DOHH2 (cell line): ENCODE measurements around the gene RNF112.

ENCODE experiments used
- H3F3A ChIP-seq: fragments of 200-600 bp; sonication (generic), shearing (Covaris generic); 2 replicates; pipeline ENCODE4 v1.6.0; 2016; ENCODE audit warnings: antibody characterized with exemption, mild to moderate bottlenecking; ENCODE audit not compliant: control insufficient read depth, insufficient read depth
- H3K27ac ChIP-seq: fragments of 200-600 bp; sonication (generic); 2 replicates; pipeline ENCODE4 v1.5.1; 2014; ENCODE audit warnings: low read depth, mild to moderate bottlenecking, low read length, moderate library complexity
- H3K27me3 ChIP-seq: fragments of 200-600 bp; sonication (generic); 2 replicates; pipeline ENCODE4 v1.6.1; 2014; ENCODE audit warnings: mild to moderate bottlenecking, low read length, mixed read lengths; ENCODE audit not compliant: control insufficient read depth
- H3K36me3 ChIP-seq: fragments of 200-600 bp; sonication (generic); 2 replicates; pipeline ENCODE4 v1.6.1; 2014; ENCODE audit warnings: mild to moderate bottlenecking, low read length, moderate library complexity, mixed read lengths; ENCODE audit not compliant: control insufficient read depth
- H3K4me1 ChIP-seq: fragments of 200-600 bp; sonication (generic); 2 replicates; pipeline ENCODE4 v1.6.1; 2014; ENCODE audit warnings: mild to moderate bottlenecking, low read length, mixed read lengths; ENCODE audit not compliant: control insufficient read depth
- H3K4me2 ChIP-seq: fragments of 200-600 bp; sonication (generic); 2 replicates; pipeline ENCODE4 v1.6.0; 2014; ENCODE audit warnings: mild to moderate bottlenecking, low read length, moderate library complexity
- H3K4me3 ChIP-seq: fragments of 200-600 bp; sonication (generic); 2 replicates; pipeline ENCODE4 v1.5.1; 2014; ENCODE audit warnings: mild to moderate bottlenecking, low read length, mixed read lengths
- H3K79me2 ChIP-seq: fragments of 200-600 bp; sonication (generic); 2 replicates; pipeline ENCODE4 v1.6.1; 2014; ENCODE audit warnings: mild to moderate bottlenecking, low read length, mixed read lengths; ENCODE audit not compliant: control insufficient read depth
- H3K9me2 ChIP-seq: fragments of 200-600 bp; sonication (generic); replicated peaks from 2 replicates; pipeline ENCODE4 v1.6.1; 2014; ENCODE audit warnings: mild to moderate bottlenecking, low read length, mixed read lengths; ENCODE audit not compliant: control insufficient read depth
- H3K9me3 ChIP-seq: fragments of 200-600 bp; sonication (generic); 2 replicates; pipeline ENCODE4 v1.6.1; 2014; ENCODE audit warnings: antibody characterized with exemption, low read length, mixed read lengths; ENCODE audit not compliant: control insufficient read depth, insufficient read depth
- H4K20me1 ChIP-seq: fragments of 200-600 bp; sonication (generic); 2 replicates; pipeline ENCODE4 v1.6.0; 2014; ENCODE audit warnings: low read depth, mild to moderate bottlenecking, antibody characterized with exemption, low read length, moderate library complexity; ENCODE audit not compliant: control insufficient read depth, insufficient read depth
- CTCF ChIP-seq: fragments of 200-600 bp; sonication (generic); IDR thresholded peaks from one replicate; pipeline ENCODE4 v1.5.1; 2014; ENCODE audit warnings: antibody characterized with exemption, mild to moderate bottlenecking, low read depth, low read length; ENCODE audit not compliant: poor library complexity, severe bottlenecking
- EZH2phosphoT487 ChIP-seq: fragments of 200-600 bp; sonication (generic); IDR thresholded peaks from 2 replicates; pipeline ENCODE4 v1.6.1; 2017; ENCODE audit warnings: borderline replicate concordance, mild to moderate bottlenecking, antibody characterized with exemption, low read length, moderate library complexity, mixed read lengths

RNF112 gene

GRCh38 chr17:19362277-19363113 is 48.5 kb upstream of the RNF112 start, which contains the start of gene B9D1:
Gene B9D1, minus strand, starts transcription at chr17:19362723. Its CDS starts 154 bp downstream, at chr17:19362569.
- H3F3A ChIP-seq, result no peaks in the 10 kb centered on the region
- H3K27ac ChIP-seq, result no peak within 1 kb of the TSS
- peaks cover 12% of the 10 kb centered on the region for H3K27me3 ChIP-seq
- no peaks in the 10 kb centered on the region for H3K9me3 ChIP-seq
- H4K20me1 ChIP-seq, result no peaks in the 10 kb centered on the region
- no peaks in the 10 kb centered on the region for H3K36me3 ChIP-seq
- no peaks in the 10 kb centered on the region for H3K79me2 ChIP-seq
- peak within 1 kb of the TSS; percentile 71 for H3K4me2 ChIP-seq
- H3K4me3 ChIP-seq, result peak within 1 kb of the TSS; percentile 89
- TF ChIP-seq CTCF (peak; percentile 97), EZH2phosphoT487 (no peak)
- H3K9me2 ChIP-seq, result no peaks in the 10 kb centered on the region
- peaks cover 13% of the 10 kb centered on the region for H3K4me1 ChIP-seq

- Histone ChIP-seq H3K9me2 (no peaks in the 10 kb centered on the region), H3K4me3 (peak overlapping the region; percentile 89), H3K4me1 (peaks cover 13% of the 10 kb centered on the region), H3K4me2 (peak overlapping the region; percentile 71), H3K79me2 (no peaks in the 10 kb centered on the region), H3K36me3 (no peaks in the 10 kb centered on the region), H3K9me3 (no peaks in the 10 kb centered on the region), H4K20me1 (no peaks in the 10 kb centered on the region), H3K27ac (no peak overlapping the region), H3K27me3 (peaks cover 12% of the 10 kb centered on the region), H3F3A (no peaks in the 10 kb centered on the region)
- TF ChIP-seq EZH2phosphoT487 (no peak), CTCF (peak; percentile 42)
Observed at GRCh38 chr17:19363114-19363438, 48.0 kb upstream of the RNF112 start.

- H3K79me2 ChIP-seq, result no peaks in the 10 kb centered on the region
- TF ChIP-seq CTCF, result no peak
- no peak for TF ChIP-seq EZH2phosphoT487
- H4K20me1 ChIP-seq, result no peaks in the 10 kb centered on the region
- H3K9me2 ChIP-seq, result no peaks in the 10 kb centered on the region
- H3K36me3 ChIP-seq, result no peaks in the 10 kb centered on the region
- H3K27ac ChIP-seq, result no peak overlapping the region
- H3F3A ChIP-seq, result no peaks in the 10 kb centered on the region
- no peak overlapping the region for H3K4me3 ChIP-seq
- H3K4me1 ChIP-seq, result peaks cover 13% of the 10 kb centered on the region
- no peaks in the 10 kb centered on the region for H3K9me3 ChIP-seq
- peak overlapping the region; percentile 71 for H3K4me2 ChIP-seq
- H3K27me3 ChIP-seq, result peaks cover 12% of the 10 kb centered on the region
Observed at GRCh38 chr17:19363460-19364035, 47.5 kb upstream of the RNF112 start.
